Measurements from ENCODE around the gene GP1BB. TPM values are rescaled to one million over a fixed set of nuclear protein-coding genes. Genes with fewer than 3 reads are reported as not detected.

GP1BB gene
- total and polyA plus RNA-seq, 2 donors = 1.6 to 2.2 TPM

DNA sequence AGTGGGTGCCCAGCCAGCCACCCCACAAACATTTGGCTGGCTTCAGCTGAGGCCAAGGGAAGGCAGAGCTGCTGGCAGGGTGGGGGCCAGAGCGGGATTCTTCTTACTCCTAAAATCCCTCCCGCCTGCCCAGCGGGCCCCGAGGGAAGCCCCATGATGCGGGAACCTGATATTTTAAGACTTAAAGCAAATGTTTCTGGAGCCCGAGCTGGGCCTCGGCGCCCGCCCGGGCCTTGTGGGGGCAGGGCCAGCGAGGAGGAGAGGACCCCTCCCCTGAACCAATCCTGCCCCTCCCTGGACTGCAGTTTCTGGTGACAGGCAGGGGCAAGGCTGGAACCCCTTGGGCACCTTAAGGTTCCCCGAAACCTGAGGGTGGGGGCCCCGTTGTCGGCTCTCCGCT lies 17.2 kb downstream of the GP1BB start:
- no peaks in the 10 kb centered on the region for H3K4me1 ChIP-seq (ENCODE audit: insufficient read depth)
- no peaks in the 10 kb centered on the region for H3K36me3 ChIP-seq (ENCODE audit: insufficient read depth)
- no peak for DNase-seq (ENCODE audit: extremely low spot score)
- no peak overlapping the region for H3K27ac ChIP-seq (ENCODE audit: low read depth)
- WGBS = 84% methylated on average over 15 of the region's 15 CpGs
- H3K4me3 ChIP-seq (ENCODE audit: low read depth, low read length) = no peak overlapping the region

DNA sequence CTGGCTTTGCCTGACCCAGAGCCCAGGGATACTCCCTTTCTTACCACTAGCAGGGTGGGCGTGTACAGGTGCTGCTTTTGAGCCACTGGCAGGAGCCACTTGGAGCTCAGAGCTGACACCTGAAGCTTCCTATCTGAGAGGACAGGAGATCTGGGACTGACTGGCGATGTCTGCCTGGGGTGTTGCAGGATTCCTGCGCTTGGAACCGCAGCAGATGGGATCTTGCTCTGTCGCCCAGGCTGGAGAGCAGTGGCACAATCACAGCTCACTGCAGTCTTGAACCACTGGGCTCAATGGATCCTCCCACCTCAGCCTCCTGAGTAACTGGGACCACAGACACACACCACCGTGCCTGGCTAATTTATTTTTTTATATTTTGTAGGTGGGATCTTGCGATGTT lies 17.7 kb downstream of the GP1BB start:
- no peak for DNase-seq (ENCODE audit: extremely low spot score)
- Histone ChIP-seq H3K27ac (ENCODE audit: low read depth) (no peak overlapping the region), H3K4me3 (ENCODE audit: low read depth, low read length) (no peak overlapping the region), H3K4me1 (ENCODE audit: insufficient read depth) (no peaks in the 10 kb centered on the region), H3K36me3 (ENCODE audit: insufficient read depth) (no peaks in the 10 kb centered on the region)
- WGBS = 93% methylated on average over 7 of the region's 7 CpGs

DNA sequence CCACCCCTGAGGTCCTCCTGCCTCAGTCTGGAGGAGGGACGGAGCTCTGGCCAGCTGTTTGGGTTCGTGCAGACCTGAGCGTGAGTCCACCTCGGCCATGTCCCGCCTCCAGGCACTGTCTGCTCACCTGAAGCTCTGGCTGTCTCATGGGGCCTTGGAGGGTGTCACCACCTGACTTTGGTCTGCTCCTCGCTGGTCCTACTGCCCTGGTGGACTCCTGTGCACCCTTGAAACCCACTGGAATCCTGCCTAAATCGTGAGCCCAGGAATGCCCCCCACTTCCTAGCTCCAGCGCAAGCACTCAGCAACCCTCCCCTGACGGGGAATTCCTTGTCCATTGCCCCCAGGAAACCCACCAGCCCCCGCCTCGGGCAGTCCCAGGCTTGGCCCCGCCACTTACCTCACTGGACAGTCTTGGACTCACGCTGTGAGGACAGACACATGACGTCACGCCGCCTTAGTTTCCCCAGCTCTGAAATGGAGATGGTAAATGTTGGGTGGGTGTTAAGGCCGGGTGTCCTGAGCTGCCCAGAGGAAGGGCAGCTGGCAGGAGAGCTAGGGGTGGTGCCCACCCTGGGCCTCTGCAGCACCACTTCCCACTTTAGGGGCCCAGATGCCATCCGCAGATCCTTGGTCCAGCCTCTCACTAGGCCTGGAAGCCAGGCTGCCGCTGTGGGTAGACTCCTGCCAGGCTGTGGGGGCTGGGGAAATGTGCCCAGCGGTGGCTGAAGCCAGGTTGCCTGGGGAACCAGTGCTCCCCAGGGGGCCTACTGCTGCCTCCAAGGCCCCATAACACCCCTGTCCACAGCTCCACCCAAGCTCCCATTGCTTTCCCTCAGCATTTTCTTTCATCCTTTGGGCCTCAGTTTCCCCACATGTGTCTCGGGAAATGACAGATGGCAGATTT lies 19.1 kb downstream of the GP1BB start:
- H3K4me3 ChIP-seq (ENCODE audit: low read depth, low read length) = no peak overlapping the region
- WGBS = 90% methylated on average over 21 of the region's 21 CpGs
- H3K27ac ChIP-seq (ENCODE audit: low read depth) = no peak overlapping the region

DNA sequence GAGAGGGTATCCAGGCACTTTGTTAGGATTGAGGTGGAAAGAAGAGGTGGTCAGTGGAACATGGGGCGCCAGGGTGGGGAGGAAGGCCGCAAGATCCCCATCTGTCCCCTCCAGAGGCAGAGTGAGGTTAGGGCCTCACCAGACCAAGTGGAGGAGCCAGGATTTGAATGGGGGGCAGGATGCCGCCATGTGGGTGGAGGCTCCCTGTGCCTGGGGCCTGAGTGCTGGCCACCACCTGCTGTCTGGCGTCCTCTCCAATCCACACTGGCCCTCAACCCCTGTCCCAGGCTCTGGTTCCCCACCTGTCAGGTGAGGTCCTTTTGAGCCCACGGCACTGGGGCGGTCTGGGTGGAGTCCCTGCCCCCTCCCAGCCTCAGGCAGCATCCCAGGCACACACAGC lies 19.7 kb downstream of the GP1BB start:
- H3K27ac ChIP-seq (ENCODE audit: low read depth) = no peak overlapping the region
- H3K4me1 ChIP-seq (ENCODE audit: insufficient read depth) = no peaks in the 10 kb centered on the region
- 94% methylated on average over 6 of the region's 6 CpGs for WGBS
- no peaks in the 10 kb centered on the region for H3K36me3 ChIP-seq (ENCODE audit: insufficient read depth)
- H3K4me3 ChIP-seq (ENCODE audit: low read depth, low read length) = no peak overlapping the region
- no peak for DNase-seq (ENCODE audit: extremely low spot score)

More for the DNA sequence above, 19.1 kb downstream of the GP1BB start:
- DNase-seq (ENCODE audit: extremely low spot score) = no peak
- Histone ChIP-seq H3K36me3 (ENCODE audit: insufficient read depth) (no peaks in the 10 kb centered on the region), H3K4me1 (ENCODE audit: insufficient read depth) (no peaks in the 10 kb centered on the region)

DNA sequence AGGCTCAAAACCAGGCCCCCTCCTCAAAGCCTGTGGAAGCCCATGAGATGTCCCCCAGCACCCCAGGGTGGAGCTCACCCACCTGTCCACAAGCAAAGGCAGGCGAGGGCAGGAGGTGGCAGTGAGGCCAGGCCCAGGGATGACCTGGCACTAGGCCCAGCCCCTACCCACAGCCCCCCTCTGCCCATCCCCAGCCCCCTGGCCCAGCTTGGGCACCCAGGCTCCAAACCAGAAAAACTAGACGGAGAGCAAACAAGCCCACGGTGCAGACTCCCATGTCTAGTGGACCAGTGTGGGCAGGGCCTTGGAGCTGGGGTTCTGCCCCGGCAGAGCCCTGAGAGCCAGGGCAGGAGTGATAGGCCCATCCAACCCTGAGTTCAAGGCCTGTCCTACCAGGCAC lies 20.3 kb downstream of the GP1BB start:
- 80% methylated on average over 4 of the region's 4 CpGs for WGBS
- no peaks in the 10 kb centered on the region for H3K4me1 ChIP-seq (ENCODE audit: insufficient read depth)

DNA sequence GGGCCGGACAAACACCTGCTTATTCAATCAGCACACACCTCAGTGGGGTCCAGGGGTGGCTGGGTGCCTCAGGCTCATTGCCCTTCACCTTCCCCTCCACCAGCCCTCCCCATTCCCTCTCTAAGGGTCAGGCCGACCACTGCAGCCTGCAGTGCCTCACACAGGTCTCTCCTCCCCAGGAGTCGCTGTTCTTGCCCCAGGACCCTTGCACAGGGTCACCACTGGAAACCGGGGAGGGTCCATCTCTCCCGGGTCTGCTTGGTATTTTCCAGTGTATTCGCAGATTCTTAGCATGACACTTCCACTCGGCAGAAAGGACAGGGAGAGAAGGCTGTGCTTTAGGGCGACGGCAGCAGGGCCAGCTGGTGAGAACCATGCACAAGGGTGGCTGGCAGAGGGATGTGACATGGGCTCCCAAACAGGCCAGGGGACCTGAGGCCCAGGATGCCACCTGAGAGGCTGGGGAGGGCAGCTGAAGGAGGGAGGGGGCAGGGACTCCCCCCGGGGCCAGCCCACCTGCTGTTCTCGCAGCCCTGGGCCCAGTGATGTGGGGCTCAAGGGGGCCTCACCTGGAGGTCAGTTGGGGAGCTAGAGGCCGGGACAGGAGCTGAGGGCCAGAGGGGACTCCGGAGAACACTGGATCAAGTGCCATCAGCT lies 21.1 kb downstream of the GP1BB start:
- Histone ChIP-seq H3K4me3 (ENCODE audit: low read depth, low read length) (no peak overlapping the region), H3K36me3 (ENCODE audit: insufficient read depth) (no peaks in the 10 kb centered on the region), H3K4me1 (ENCODE audit: insufficient read depth) (no peaks in the 10 kb centered on the region), H3K27ac (ENCODE audit: low read depth) (no peak overlapping the region)
- WGBS = 88% methylated on average over 13 of the region's 13 CpGs
- DNase-seq (ENCODE audit: extremely low spot score) = no peak

More for the DNA sequence above, 20.3 kb downstream of the GP1BB start:
- Histone ChIP-seq H3K27ac (ENCODE audit: low read depth) (no peak overlapping the region), H3K36me3 (ENCODE audit: insufficient read depth) (no peaks in the 10 kb centered on the region), H3K4me3 (ENCODE audit: low read depth, low read length) (no peak overlapping the region)
- DNase-seq (ENCODE audit: extremely low spot score) = no peak

DNA sequence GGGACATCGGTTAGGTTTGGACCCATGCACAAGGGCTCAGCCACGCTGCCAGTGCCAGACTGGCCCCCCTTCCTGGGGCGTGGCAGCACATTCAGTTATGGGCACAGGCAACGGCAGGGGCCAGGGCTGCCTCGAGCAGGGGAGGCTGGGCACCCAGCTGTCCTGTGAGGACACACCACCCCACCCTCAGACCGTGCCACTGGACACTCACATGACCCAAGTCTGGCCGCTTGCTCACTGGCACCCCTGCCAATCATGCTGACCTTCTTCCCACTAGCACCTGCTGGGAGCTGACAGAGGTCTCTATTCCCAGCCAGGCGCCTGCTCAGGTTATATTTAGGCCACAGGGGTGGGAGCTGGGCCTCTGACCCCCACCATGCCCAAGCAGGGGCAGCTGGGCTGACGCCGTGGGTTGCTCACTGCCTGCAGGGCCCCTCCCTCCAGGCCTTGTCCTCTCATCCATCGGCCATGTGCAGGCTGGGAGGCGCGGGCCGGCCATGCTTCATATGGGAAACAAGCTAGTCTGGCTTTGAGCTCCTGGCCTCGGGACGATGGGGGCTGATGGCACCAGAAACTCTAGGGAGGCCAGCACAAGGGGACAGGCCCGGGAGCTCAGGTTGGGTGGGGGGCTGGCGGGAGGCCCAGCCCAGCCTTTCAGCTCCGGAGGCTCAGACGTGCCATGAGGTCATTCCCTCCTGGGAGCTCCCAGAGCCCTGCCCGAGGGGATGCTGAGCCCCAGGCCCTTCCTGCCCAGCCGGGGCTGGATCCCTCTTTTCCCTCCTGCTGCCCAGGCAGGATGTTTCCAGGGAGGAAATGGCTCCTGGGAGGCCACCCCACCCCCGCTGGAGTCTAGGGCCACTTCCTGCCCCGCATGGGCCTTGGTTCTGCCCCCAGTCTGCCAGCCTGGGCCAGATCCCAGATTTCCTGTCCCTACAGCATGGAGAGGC lies 22.1 kb downstream of the GP1BB start:
- 61% methylated on average over 24 of the region's 24 CpGs for WGBS

DNA sequence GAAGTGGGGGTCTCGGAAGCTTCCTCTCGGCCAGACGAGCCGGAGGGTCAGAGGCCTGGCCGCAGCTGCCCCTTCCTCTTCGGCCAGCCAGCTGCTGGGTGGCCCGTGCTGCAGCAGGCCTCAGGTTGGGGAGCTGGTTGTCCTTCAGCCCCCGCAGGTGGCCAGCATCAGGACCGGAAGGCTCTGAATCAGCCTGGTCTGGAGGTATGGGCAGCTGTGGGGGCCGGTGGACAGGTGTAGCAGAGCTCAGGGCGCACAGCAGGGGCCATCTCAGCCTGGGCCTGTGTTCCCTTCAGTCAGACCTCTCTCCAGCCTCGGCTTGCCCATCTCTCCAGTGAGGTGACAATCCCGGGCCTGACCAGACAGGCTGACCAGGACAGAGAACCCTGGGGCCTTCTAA lies 23.4 kb downstream of the GP1BB start:
- WGBS = 90% methylated on average over 13 of the region's 13 CpGs
- no peak for DNase-seq (ENCODE audit: extremely low spot score)
- Histone ChIP-seq H3K4me3 (ENCODE audit: low read depth, low read length) (no peak overlapping the region), H3K36me3 (ENCODE audit: insufficient read depth) (no peaks in the 10 kb centered on the region), H3K27ac (ENCODE audit: low read depth) (no peak overlapping the region), H3K4me1 (ENCODE audit: insufficient read depth) (no peaks in the 10 kb centered on the region)

More for the DNA sequence above, 22.1 kb downstream of the GP1BB start:
- Histone ChIP-seq H3K36me3 (ENCODE audit: insufficient read depth) (no peaks in the 10 kb centered on the region), H3K4me3 (ENCODE audit: low read depth, low read length) (no peak overlapping the region), H3K27ac (ENCODE audit: low read depth) (no peak overlapping the region), H3K4me1 (ENCODE audit: insufficient read depth) (no peaks in the 10 kb centered on the region)
- no peak for DNase-seq (ENCODE audit: extremely low spot score)

DNA sequence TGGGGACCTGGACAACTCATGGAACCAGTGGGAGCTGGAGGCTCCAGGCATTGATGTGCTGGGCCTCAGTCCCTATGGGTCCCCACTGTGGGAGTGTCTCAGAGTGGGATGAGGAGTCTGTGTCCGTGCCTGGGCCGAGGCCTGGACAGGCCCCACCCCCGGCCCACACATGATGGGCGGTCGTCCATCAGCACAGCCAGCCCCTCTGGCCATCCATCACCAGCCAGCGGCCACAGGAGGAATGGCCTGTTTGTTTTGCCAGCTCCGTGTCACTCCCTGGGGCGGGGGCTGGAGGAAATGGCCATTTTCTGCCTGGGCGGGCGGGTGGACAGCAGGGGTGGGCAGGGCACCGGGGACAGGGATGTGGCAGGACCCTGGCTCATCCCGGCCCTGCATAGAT lies 24.2 kb downstream of the GP1BB start:
- Histone ChIP-seq H3K4me1 (ENCODE audit: insufficient read depth) (no peaks in the 10 kb centered on the region), H3K36me3 (ENCODE audit: insufficient read depth) (no peaks in the 10 kb centered on the region), H3K4me3 (ENCODE audit: low read depth, low read length) (no peak overlapping the region), H3K27ac (ENCODE audit: low read depth) (no peak overlapping the region)
- DNase-seq (ENCODE audit: extremely low spot score) = no peak
- 81% methylated on average over 12 of the region's 12 CpGs for WGBS

DNA sequence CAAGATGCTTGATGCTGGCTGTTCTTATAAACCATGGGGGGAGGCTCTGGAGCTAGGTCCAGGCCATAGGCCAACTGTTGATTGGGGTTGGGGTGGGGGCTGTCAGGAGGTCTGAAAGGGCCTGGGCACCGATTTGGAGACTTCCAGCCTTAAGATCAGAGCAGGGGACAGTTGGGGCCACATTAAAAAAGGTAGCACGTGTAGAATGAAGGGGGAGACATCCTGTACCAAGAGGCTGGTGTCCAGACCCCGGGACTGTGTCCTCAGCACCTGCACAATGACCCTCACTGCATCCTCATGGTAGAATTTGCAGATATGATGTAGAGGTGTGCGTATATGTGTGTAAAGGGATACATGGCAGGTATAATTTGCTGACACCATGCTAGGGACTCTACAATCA lies 24.8 kb downstream of the GP1BB start:
- WGBS = 85% methylated on average over 4 of the region's 4 CpGs
- no peak overlapping the region for H3K27ac ChIP-seq (ENCODE audit: low read depth)
- no peak overlapping the region for H3K4me3 ChIP-seq (ENCODE audit: low read depth, low read length)
- no peaks in the 10 kb centered on the region for H3K4me1 ChIP-seq (ENCODE audit: insufficient read depth)
- H3K36me3 ChIP-seq (ENCODE audit: insufficient read depth) = no peaks in the 10 kb centered on the region
- no peak for DNase-seq (ENCODE audit: extremely low spot score)

DNA sequence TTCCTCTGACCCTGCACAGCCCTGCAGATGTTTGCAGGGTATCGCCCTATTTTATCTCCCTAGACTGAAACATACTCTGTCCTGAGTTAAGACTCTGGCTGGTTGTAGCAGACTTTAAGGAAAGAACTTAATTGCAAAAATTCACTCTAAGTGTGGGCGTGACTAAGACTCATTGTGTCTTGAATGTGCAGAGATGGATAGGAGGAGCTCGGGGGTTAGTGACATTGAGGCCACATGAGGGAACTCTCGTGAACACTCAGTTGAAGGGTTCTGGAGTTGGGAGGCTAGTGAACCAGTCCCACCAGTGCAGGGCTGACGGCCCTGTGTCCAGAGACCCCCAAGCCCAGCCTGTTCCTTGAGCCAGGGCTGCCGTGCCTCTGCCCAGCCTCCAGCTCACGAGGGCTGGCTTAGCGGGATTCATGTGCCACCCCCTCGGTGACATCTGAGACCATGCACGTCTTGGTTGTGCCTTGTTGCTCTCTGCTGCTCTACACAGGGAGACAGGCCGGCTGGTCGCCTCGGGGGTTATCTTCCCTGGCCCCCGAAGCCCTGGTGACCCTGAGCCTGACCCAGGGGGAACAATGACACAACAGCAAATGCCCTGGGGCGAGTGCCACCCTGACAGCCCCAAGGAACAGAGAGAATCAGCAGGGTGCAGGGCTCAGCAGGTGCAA lies 25.8 kb downstream of the GP1BB start:
- DNase-seq (ENCODE audit: extremely low spot score) = no peak
- no peak overlapping the region for H3K4me3 ChIP-seq (ENCODE audit: low read depth, low read length)
- 72% methylated on average over 15 of the region's 15 CpGs for WGBS

DNA sequence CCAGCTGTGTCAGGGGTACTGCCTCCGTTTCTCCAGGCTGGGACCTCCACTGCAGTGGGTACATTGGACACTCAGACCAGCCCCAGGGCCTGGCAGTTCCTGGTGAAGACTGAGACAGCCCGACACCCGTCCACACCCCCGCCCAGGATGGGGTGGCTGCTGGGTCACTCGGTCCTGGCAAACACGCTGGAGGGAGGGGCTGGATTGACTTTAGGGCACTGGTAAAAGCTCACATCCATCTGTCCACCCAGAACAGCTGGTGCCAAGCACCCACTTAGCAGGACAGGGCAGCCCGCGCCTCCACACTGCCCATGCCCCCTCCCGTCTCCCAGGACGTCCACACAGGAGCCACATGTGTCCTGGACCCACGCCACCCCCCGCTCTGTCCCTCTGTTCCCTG lies 26.5 kb downstream of the GP1BB start:
- Histone ChIP-seq H3K4me1 (ENCODE audit: insufficient read depth) (no peaks in the 10 kb centered on the region), H3K27ac (ENCODE audit: low read depth) (no peak overlapping the region), H3K36me3 (ENCODE audit: insufficient read depth) (no peaks in the 10 kb centered on the region), H3K4me3 (ENCODE audit: low read depth, low read length) (no peak overlapping the region)
- 84% methylated on average over 12 of the region's 12 CpGs for WGBS
- DNase-seq (ENCODE audit: extremely low spot score) = no peak

More for the DNA sequence above, 25.8 kb downstream of the GP1BB start:
- H3K4me1 ChIP-seq (ENCODE audit: insufficient read depth) = no peaks in the 10 kb centered on the region
- no peaks in the 10 kb centered on the region for H3K36me3 ChIP-seq (ENCODE audit: insufficient read depth)
- no peak overlapping the region for H3K27ac ChIP-seq (ENCODE audit: low read depth)
